GM23248 (cell line): ENCODE data around the gene IFIT1. TPM values are rescaled to one million over a fixed set of nuclear protein-coding genes. Genes with fewer than 3 reads are reported as not detected.

Experiments
- DNase-seq: peaks from one replicate; pipeline ENCODE4 v3.0.0-alpha.2; 2015
- H2AFZ ChIP-seq: fragments of 200-600 bp; sonication (generic); 2 replicates; pipeline ENCODE4 v1.6.1; 2016; ENCODE audit warnings: antibody characterized with exemption
- H3F3A ChIP-seq: fragments of 200-600 bp; sonication (generic); 2 replicates; pipeline ENCODE4 v1.6.1; 2016; ENCODE audit warnings: mild to moderate bottlenecking, antibody characterized with exemption, mixed run types; ENCODE audit not compliant: insufficient read depth
- H3K27ac ChIP-seq: fragments of 200-600 bp; sonication (generic); 2 replicates; pipeline ENCODE4 v1.5.1; 2016; ENCODE audit warnings: mild to moderate bottlenecking
- H3K27me3 ChIP-seq: fragments of 200-600 bp; sonication (generic); replicated peaks from 2 replicates; pipeline ENCODE4 v1.6.1; 2016; ENCODE audit warnings: mild to moderate bottlenecking; ENCODE audit not compliant: insufficient read depth
- H3K36me3 ChIP-seq: fragments of 200-600 bp; sonication (generic); 2 replicates; pipeline ENCODE4 v1.6.1; 2016; ENCODE audit warnings: low read depth, mild to moderate bottlenecking
- H3K4me1 ChIP-seq: fragments of 200-600 bp; sonication (generic); 2 replicates; pipeline ENCODE4 v1.6.1; 2016; ENCODE audit warnings: mild to moderate bottlenecking; ENCODE audit not compliant: insufficient read depth
- H3K4me2 ChIP-seq: fragments of 200-600 bp; sonication (generic); one replicate; pipeline ENCODE4 v1.6.1; 2016; ENCODE audit warnings: mild to moderate bottlenecking; ENCODE audit not compliant: unreplicated experiment
- H3K4me3 ChIP-seq: fragments of 200-600 bp; sonication (generic); 2 replicates; pipeline ENCODE4 v1.5.1; 2016; ENCODE audit warnings: mild to moderate bottlenecking
- H3K79me2 ChIP-seq: fragments of 200-600 bp; sonication (generic); 2 replicates; pipeline ENCODE4 v1.6.1; 2016; ENCODE audit warnings: mild to moderate bottlenecking; ENCODE audit not compliant: insufficient read depth
- H3K9ac ChIP-seq: fragments of 200-600 bp; sonication (generic); 2 replicates; pipeline ENCODE4 v1.6.1; 2016; ENCODE audit warnings: mild to moderate bottlenecking
- H3K9me2 ChIP-seq: fragments of 200-600 bp; sonication (generic); 2 replicates; pipeline ENCODE4 v1.6.1; 2016; ENCODE audit warnings: mixed run types, mild to moderate bottlenecking, moderate library complexity; ENCODE audit not compliant: insufficient read depth
- H3K9me3 ChIP-seq: fragments of 200-600 bp; sonication (generic); one replicate; pipeline ENCODE4 v1.6.1; 2017; ENCODE audit warnings: low read depth
- H4K20me1 ChIP-seq: fragments of 200-600 bp; sonication (generic); 2 replicates; pipeline ENCODE4 v1.6.0; 2016; ENCODE audit not compliant: insufficient read depth
- EZH2 ChIP-seq: fragments of 200-600 bp; sonication (generic); IDR thresholded peaks from 2 replicates; pipeline ENCODE4 v1.6.1; 2018; ENCODE audit warnings: antibody characterized with exemption, mild to moderate bottlenecking; ENCODE audit not compliant: insufficient read depth, poor library complexity, severe bottlenecking
- EZH2phosphoT487 ChIP-seq: fragments of 200-600 bp; sonication (generic); IDR thresholded peaks from 2 replicates; pipeline ENCODE4 v1.6.1; 2018; ENCODE audit warnings: antibody characterized with exemption, moderate library complexity, mild to moderate bottlenecking, low read depth; ENCODE audit not compliant: insufficient read depth
- WGBS, 2 experiments: methylation state at CpG; one replicate each; pipeline ENCODE4 v1.1.6; 2015 to 2017; ENCODE audit warnings: low lambda C conversion rate in 2 of 2, low coverage in 1 of 2; ENCODE audit errors: missing lambda C conversion rate in 2 of 2; 5-methylcytosine and 5-hydroxymethylcytosine counted together
- in situ Hi-C: fragments of 300-500 bp; cut with MboI; formaldehyde crosslinking; loops from 2 replicates; pipeline ENCODE4 v1.15.0; 2020
- polyA plus RNA-seq: library from polyadenylated mRNA; unstranded; fragments of >200 nt; fragmentation: Nextera tagmentation; extraction: Ambion mirVana; gene quantifications from 2 replicates; pipeline ENCODE4 v1.2.1, GENCODE V29; 2016
- total RNA-seq: library from RNA; depleted of rRNA; stranded (reverse); fragments of >200 nt; shearing (Covaris generic); gene quantifications from 2 replicates; pipeline ENCODE4 v1.2.3, GENCODE V29; 2014; rRNA removed

The IFIT1 gene, protein sequence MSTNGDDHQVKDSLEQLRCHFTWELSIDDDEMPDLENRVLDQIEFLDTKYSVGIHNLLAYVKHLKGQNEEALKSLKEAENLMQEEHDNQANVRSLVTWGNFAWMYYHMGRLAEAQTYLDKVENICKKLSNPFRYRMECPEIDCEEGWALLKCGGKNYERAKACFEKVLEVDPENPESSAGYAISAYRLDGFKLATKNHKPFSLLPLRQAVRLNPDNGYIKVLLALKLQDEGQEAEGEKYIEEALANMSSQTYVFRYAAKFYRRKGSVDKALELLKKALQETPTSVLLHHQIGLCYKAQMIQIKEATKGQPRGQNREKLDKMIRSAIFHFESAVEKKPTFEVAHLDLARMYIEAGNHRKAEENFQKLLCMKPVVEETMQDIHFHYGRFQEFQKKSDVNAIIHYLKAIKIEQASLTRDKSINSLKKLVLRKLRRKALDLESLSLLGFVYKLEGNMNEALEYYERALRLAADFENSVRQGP
- 15.2 and 18.6 TPM in 2 replicates for total RNA-seq
- 14.3 and 15.7 TPM in 2 replicates for polyA plus RNA-seq

DNA sequence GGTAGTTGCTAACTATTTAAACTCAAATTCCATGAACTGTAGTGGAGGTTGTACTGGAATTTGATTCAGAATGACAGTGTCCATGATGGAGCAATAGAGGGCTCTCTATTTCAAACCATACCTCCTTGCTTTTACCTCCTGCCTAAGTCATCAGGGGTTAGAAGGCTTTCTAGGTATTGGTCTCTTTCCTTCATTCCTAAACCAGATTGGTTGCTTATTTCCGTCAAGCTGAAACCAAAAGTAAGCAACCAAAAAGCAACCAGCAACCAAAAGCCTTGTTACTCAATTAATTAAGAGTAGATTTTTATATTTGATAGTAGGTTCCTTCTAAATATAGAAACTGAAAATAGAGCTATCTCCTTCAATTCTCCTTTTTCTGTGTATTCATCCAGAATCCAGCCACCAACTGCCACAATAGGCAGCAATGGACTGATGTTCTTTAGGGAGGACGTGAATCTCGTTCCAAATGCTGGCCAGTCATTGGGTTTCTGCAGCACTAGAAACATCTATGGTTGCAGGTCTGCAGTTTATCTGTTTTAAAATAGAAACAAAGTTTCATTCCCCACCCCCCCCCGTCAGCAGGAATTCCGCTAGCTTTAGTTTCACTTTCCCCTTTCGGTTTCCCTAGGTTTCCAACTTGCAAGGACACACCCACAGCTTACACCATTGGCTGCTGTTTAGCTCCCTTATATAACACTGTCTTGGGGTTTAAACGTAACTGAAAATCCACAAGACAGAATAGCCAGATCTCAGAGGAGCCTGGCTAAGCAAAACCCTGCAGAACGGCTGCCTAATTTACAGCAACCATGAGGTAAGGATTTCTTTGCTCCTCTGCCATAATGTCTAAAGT is at the start of gene IFIT1:
Gene IFIT1, plus strand, starts transcription at position 717 of the 850 bp plus-strand sequence. Its CDS starts 90 bp downstream, at position 807.
- H3F3A ChIP-seq = peaks cover 20% of the 10 kb centered on the region
- TF ChIP-seq EZH2phosphoT487 (no peak), EZH2 (no peak)
- peak within 1 kb of the TSS; percentile 83 for H3K27ac ChIP-seq
- no peaks in the 10 kb centered on the region for H3K27me3 ChIP-seq
- peaks cover 11% of the 10 kb centered on the region; the same call in 1 of the 2 replicates for H3K4me1 ChIP-seq
- peak within 1 kb of the TSS; percentile 92 for H3K4me2 ChIP-seq
- no peaks in the 10 kb centered on the region for H3K79me2 ChIP-seq
- peak within 1 kb of the TSS; percentile 93 for H3K4me3 ChIP-seq
- H4K20me1 ChIP-seq = no peaks in the 10 kb centered on the region
- H3K9me2 ChIP-seq = no peaks in the 10 kb centered on the region
- no peaks in the 10 kb centered on the region for H3K36me3 ChIP-seq
- 0 to 1% methylated on average over 8 of the region's 8 CpGs for WGBS, 2 experiments
- in situ Hi-C loops = loop anchor here (25.0 kb wide), 1 partner anchor 355 kb away; no protein-coding TSS in a partner anchor
- peak within 1 kb of the TSS; percentile 83 for H3K9ac ChIP-seq
- peak within 1 kb of the TSS; percentile 99 for H2AFZ ChIP-seq
- DNase-seq = peak; percentile 91
- no peaks in the 10 kb centered on the region for H3K9me3 ChIP-seq

GRCh38 chr10:89343089-89343767 is 49.2 kb upstream of the IFIT1 start:
- no peaks in the 10 kb centered on the region for H3K79me2 ChIP-seq
- H3K4me2 ChIP-seq = no peak overlapping the region
- no peak overlapping the region for H3K4me3 ChIP-seq
- H3K9ac ChIP-seq = no peak overlapping the region
- peak overlapping the region; percentile 27; the same call in 1 of the 2 replicates for H3K27ac ChIP-seq
- TF ChIP-seq EZH2 (no peak), EZH2phosphoT487 (no peak)
- H4K20me1 ChIP-seq = no peaks in the 10 kb centered on the region
- H3K27me3 ChIP-seq = no peaks in the 10 kb centered on the region
- H3K9me3 ChIP-seq = no peaks in the 10 kb centered on the region
- DNase-seq = no peak
- peaks cover 18% of the 10 kb centered on the region; the same call in 1 of the 2 replicates for H3F3A ChIP-seq
- peaks cover 5% of the 10 kb centered on the region; the same call in 1 of the 2 replicates for H3K9me2 ChIP-seq
- H2AFZ ChIP-seq = 0 out of 2 replicates have a peak overlapping the region, but pooled peaks have one; percentile 47
- H3K4me1 ChIP-seq = peaks cover 13% of the 10 kb centered on the region; the same call in 1 of the 2 replicates
- in situ Hi-C loops = no loop called here
- WGBS, 2 experiments = 86 to 87% methylated on average over 5 of the region's 5 CpGs
- H3K36me3 ChIP-seq = 0 out of 2 replicates have a peak, but pooled peaks cover 9% of the 10 kb centered on the region

- Histone ChIP-seq H3K4me3 (no peak overlapping the region), H3F3A (peaks cover 18% of the 10 kb centered on the region; the same call in 1 of the 2 replicates), H3K4me1 (peaks cover 13% of the 10 kb centered on the region; the same call in 1 of the 2 replicates), H3K36me3 (0 out of 2 replicates have a peak, but pooled peaks cover 8% of the 10 kb centered on the region), H3K9ac (no peak overlapping the region), H3K4me2 (no peak overlapping the region), H3K79me2 (no peaks in the 10 kb centered on the region), H3K9me2 (peaks cover 5% of the 10 kb centered on the region; the same call in 1 of the 2 replicates), H4K20me1 (no peaks in the 10 kb centered on the region), H3K27ac (no peak overlapping the region), H2AFZ (no peak overlapping the region), H3K9me3 (no peaks in the 10 kb centered on the region), H3K27me3 (no peaks in the 10 kb centered on the region)
- WGBS, 2 experiments = 39 to 58% methylated on average over 2 of the region's 2 CpGs
- DNase-seq = no peak
- no peak for TF ChIP-seq EZH2phosphoT487
- in situ Hi-C loops = no loop called here
These were observed 48.3 kb upstream of the IFIT1 start for GRCh38 chr10:89344156-89344555.
